ENCODE results near the gene SPARC. TPM values are rescaled to one million over a fixed set of nuclear protein-coding genes. Genes with fewer than 3 reads are reported as not detected.

SPARC gene
- polyA plus RNA-seq, 1 donor (not counting 4 experiments of a cell fraction or from before 2014, with no cell fraction given) = 397 TPM

- peak overlapping the region; percentile 25 for H3K4me2 ChIP-seq (ENCODE audit: control insufficient read depth, extremely low read depth, insufficient read depth, low read depth, low read length)
- no peak for DNase-seq (ENCODE audit: low read depth, low spot score)
- peak; percentile 93 for FAIRE-seq
- H2AFZ ChIP-seq (ENCODE audit: control insufficient read depth, low read length) = peak overlapping the region; percentile 27
- H4K20me1 ChIP-seq (ENCODE audit: control insufficient read depth, extremely low read depth, insufficient read depth, low read length) = no peaks in the 10 kb centered on the region
- H3K79me2 ChIP-seq (ENCODE audit: control insufficient read depth, insufficient read depth, low read length) = no peaks in the 10 kb centered on the region
- TF ChIP-seq CTCF (optimal IDR thresholded peaks at IDR 0.05 in 1 of 3, IDR thresholded peaks at IDR 0.05 in 1 of 3, conservative IDR thresholded peaks at IDR 0.05 in 1 of 3; ENCODE audit: extremely low read depth in 1 of 3, insufficient read depth in 2 of 3, low read length in 3 of 3) (no peak), EZH2 (IDR thresholded peaks at IDR 0.05; ENCODE audit: low read length) (no peak)
- H3K9me1 ChIP-seq (ENCODE audit: control insufficient read depth, extremely low read depth, insufficient read depth, low read length) = no peaks in the 10 kb centered on the region
- peak overlapping the region; percentile 83 for H3K27ac ChIP-seq (ENCODE audit: control insufficient read depth, insufficient read depth, low read length)
- peaks cover 30% of the 10 kb centered on the region for H3K4me1 ChIP-seq (ENCODE audit: control insufficient read depth, extremely low read depth, insufficient read depth, low read length)
- H3K36me3 ChIP-seq (ENCODE audit: control insufficient read depth in 2 of 2, extremely low read depth in 1 of 2, insufficient read depth in 2 of 2, low read length in 2 of 2) = no peaks in the 10 kb centered on the region
- no peak overlapping the region for H3K4me3 ChIP-seq (ENCODE audit: control insufficient read depth in 2 of 3, extremely low read depth in 1 of 3, insufficient read depth in 2 of 3, low read depth in 1 of 3, low read length in 3 of 3)
- dilution Hi-C loops (cut with MboI; ENCODE audit: extremely low pct_ligation_motif_present, low sequenced_read_pairs) = no loop called here
- peak overlapping the region; percentile 30 for H3K9ac ChIP-seq (ENCODE audit: control insufficient read depth, extremely low read depth, insufficient read depth, low read length)
- H3K9me3 ChIP-seq (ENCODE audit: control insufficient read depth, low read depth, low read length) = no peaks in the 10 kb centered on the region
- no peaks in the 10 kb centered on the region for H3K27me3 ChIP-seq (ENCODE audit: control insufficient read depth, extremely low read depth, insufficient read depth, low read length)
Observed at GRCh38 chr5:151646334-151646733, 40.4 kb downstream of the SPARC start.

- peak; percentile 39 for FAIRE-seq
- Histone ChIP-seq H3K9ac (ENCODE audit: control insufficient read depth, extremely low read depth, insufficient read depth, low read length) (no peak overlapping the region), H4K20me1 (ENCODE audit: control insufficient read depth, extremely low read depth, insufficient read depth, low read length) (no peaks in the 10 kb centered on the region), H3K9me1 (ENCODE audit: control insufficient read depth, extremely low read depth, insufficient read depth, low read length) (no peaks in the 10 kb centered on the region), H3K27me3 (ENCODE audit: control insufficient read depth, extremely low read depth, insufficient read depth, low read length) (no peaks in the 10 kb centered on the region), H3K4me3 (ENCODE audit: control insufficient read depth in 2 of 3, extremely low read depth in 1 of 3, insufficient read depth in 2 of 3, low read depth in 1 of 3, low read length in 3 of 3) (no peak overlapping the region), H3K79me2 (ENCODE audit: control insufficient read depth, insufficient read depth, low read length) (no peaks in the 10 kb centered on the region), H3K4me1 (ENCODE audit: control insufficient read depth, extremely low read depth, insufficient read depth, low read length) (peaks cover 47% of the 10 kb centered on the region), H2AFZ (ENCODE audit: control insufficient read depth, low read length) (no peak overlapping the region), H3K27ac (ENCODE audit: control insufficient read depth, insufficient read depth, low read length) (no peak overlapping the region), H3K4me2 (ENCODE audit: control insufficient read depth, extremely low read depth, insufficient read depth, low read depth, low read length) (no peak overlapping the region), H3K36me3 (ENCODE audit: control insufficient read depth in 2 of 2, extremely low read depth in 1 of 2, insufficient read depth in 2 of 2, low read length in 2 of 2) (no peaks in the 10 kb centered on the region), H3K9me3 (ENCODE audit: control insufficient read depth, low read depth, low read length) (no peaks in the 10 kb centered on the region)
- dilution Hi-C loops (cut with MboI; ENCODE audit: extremely low pct_ligation_motif_present, low sequenced_read_pairs) = no loop called here
- no peak for TF ChIP-seq CTCF (optimal IDR thresholded peaks at IDR 0.05 in 1 of 3, IDR thresholded peaks at IDR 0.05 in 1 of 3, conservative IDR thresholded peaks at IDR 0.05 in 1 of 3; ENCODE audit: extremely low read depth in 1 of 3, insufficient read depth in 2 of 3, low read length in 3 of 3)
- no peak for TF ChIP-seq EZH2 (IDR thresholded peaks at IDR 0.05; ENCODE audit: low read length)
- DNase-seq (ENCODE audit: low read depth, low spot score) = no peak
Observed at GRCh38 chr5:151643388-151643787, 43.3 kb downstream of the SPARC start.

Measured in keratinocyte (primary cell).